Stimulated activated naive CD8-positive, alpha-beta T cell treated with anti-CD3 and anti-CD28 coated beads, Interleukin-15, Interleukin-2, amounts not matched to agents 100 U/mL and 50 U/mL, for 24 hours (primary cell): ENCODE results near the gene CDC34.

Experiments
- ATAC-seq: fragments of 150-1000 bp; cut with Tn5 transposase; one replicate; pipeline ENCODE4 v1.10.0; 2021
- DNase-seq: peaks from one replicate; pipeline ENCODE4 v3.0.0; 2021

The CDC34 gene

DNA sequence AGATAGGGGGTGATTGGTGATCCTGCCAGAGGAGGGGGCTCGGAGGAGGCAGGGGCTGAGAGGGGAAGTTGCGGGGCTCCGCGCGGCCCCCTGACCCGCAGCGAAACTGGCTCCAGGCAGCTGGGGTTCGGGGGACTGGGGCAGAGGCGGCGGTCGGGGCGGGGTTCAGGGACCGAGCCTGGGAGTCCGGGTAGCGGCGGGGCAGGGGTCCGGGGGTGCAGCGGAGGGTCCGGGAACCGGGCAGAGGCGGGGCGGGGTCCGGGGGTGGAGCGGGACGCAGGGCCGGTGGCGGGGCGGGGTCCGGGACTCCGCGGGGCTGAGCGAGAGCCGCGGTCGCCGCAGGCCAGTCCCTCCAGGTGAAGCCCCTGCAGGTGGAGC lies 34.1 kb upstream of the CDC34 start:
- DNase-seq (no peak), ATAC-seq (no peak)

DNA sequence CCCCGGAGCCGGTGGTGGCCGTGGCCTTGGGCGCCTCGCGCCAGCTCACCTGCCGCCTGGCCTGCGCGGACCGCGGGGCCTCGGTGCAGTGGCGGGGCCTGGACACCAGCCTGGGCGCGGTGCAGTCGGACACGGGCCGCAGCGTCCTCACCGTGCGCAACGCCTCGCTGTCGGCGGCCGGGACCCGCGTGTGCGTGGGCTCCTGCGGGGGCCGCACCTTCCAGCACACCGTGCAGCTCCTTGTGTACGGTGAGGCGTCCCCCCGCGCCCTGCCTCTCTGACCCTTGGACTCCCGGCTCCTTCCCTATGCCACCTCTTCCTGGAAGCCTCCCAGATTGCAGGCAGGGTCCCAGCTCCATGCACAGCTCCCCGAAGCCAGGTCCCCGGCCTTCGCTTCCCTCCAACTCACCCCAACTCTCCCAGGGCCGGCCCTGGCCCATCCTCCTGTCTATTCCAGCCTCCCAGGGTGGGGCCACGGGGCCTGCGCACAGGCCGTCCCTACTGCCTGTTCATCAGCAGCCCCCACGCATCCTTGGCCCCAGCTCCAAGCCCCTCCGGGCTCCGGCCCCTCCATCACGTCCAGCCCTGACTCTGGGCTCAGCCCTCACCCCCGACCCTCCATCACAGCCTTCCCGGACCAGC lies 33.6 kb upstream of the CDC34 start:
- no peak for DNase-seq
- ATAC-seq, result no peak

DNA sequence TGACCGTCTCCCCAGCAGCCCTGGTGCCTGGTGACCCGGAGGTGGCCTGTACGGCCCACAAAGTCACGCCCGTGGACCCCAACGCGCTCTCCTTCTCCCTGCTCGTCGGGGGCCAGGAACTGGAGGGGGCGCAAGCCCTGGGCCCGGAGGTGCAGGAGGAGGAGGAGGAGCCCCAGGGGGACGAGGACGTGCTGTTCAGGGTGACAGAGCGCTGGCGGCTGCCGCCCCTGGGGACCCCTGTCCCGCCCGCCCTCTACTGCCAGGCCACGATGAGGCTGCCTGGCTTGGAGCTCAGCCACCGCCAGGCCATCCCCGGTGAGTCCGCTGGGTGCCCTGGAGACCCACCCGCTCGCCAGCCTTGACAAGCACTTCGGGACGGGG lies 33.1 kb upstream of the CDC34 start:
- no peak for DNase-seq
- no peak for ATAC-seq

DNA sequence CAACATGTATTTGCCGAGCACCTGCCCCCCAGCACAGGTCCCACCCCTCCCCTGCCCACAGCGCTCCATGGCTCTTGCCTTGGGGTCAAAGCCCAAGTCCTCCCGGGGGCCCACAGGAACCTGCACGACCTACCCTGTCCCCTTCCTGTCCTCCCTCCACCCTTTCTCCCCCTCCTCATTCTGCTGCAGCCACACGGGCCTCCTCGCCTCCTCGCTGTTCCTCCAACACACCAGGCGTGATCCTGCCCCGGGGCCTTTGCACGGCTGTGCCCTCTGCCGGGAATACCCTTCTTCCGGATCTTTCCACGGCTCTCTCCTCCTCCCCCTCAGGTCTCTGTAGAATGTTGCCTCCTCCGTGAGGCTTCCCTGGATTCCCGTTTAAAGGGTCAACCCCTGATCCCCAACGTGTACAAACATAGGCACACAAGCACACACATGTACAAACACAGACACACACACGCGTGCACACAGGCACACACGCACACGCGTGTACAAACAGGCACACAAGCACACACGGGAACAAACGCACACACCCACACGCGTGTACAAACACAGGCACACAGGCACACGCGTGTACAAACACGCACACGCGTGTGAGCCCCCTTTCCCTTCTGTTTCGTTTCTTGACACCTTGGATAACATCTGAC lies 32.5 kb upstream of the CDC34 start:
- ATAC-seq (no peak), DNase-seq (no peak)

DNA sequence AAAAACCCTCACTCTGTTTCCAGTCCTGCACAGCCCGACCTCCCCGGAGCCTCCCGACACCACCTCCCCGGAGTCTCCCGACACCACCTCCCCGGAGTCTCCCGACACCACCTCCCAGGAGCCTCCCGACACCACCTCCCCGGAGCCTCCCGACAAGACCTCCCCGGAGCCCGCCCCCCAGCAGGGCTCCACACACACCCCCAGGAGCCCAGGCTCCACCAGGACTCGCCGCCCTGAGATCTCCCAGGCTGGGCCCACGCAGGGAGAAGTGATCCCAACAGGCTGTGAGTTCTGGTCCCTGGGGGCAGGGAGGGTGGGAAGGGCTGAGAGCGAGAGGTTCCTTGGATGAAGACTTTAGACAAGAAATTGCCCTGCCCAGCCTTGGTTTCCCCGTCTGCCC lies 29.9 kb upstream of the CDC34 start:
- DNase-seq, result no peak
- no peak for ATAC-seq

DNA sequence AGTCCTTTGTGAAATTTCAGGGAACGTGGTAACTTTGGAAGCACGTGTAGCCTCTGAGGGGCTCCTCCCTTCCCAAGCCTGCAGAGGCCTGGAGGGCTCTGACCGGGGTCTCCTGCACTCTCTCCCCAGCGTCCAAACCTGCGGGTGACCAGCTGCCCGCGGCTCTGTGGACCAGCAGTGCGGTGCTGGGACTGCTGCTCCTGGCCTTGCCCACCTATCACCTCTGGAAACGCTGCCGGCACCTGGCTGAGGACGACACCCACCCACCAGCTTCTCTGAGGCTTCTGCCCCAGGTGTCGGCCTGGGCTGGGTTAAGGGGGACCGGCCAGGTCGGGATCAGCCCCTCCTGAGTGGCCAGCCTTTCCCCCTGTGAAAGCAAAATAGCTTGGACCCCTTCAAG lies 26.9 kb upstream of the CDC34 start:
- no peak for ATAC-seq
- DNase-seq, result no peak

DNA sequence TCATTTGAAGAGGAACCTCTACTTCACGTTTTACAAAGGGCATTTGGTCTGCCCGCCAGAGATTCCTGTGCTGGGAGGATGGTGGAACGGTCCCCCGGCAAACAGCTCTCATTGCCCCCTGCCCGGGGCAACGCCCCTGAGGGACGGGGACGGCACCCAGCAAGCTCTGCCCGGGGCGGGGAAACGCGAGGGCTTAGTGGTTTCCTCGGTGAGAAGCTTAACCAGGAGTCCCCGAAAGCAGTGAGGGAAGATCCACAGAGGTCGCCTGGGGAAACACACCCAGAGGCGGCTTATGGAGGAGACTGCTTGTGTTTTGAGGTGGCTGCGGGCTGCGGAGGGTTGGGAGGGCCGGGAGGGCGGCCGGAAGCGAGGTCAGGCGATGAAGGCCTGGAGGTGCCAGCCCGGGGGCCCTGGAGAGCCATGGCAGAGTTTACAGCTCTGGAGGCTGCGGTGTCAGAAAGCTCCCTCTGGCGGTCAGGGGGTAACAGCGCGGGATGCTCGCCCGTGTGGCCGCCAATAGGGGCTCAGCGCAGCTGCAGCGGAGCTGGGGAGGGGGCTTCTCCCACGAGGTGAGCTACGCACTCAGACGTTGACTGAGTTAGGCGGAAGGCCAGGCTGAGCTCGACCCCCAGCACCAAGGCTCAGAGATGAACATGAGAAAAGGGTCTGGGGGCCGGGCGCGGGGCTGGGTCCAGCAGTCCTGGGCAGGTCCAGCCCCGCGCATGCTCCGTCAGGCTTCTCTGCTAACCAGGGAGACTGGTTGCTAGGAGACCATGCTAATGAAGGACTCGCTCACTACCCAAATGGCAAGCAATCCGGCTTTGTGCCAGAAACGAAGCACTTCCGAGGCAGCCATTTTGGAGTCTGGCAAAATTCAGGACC lies 24.9 kb upstream of the CDC34 start:
- ATAC-seq (peak; percentile 70), DNase-seq (peak; percentile 94)

DNA sequence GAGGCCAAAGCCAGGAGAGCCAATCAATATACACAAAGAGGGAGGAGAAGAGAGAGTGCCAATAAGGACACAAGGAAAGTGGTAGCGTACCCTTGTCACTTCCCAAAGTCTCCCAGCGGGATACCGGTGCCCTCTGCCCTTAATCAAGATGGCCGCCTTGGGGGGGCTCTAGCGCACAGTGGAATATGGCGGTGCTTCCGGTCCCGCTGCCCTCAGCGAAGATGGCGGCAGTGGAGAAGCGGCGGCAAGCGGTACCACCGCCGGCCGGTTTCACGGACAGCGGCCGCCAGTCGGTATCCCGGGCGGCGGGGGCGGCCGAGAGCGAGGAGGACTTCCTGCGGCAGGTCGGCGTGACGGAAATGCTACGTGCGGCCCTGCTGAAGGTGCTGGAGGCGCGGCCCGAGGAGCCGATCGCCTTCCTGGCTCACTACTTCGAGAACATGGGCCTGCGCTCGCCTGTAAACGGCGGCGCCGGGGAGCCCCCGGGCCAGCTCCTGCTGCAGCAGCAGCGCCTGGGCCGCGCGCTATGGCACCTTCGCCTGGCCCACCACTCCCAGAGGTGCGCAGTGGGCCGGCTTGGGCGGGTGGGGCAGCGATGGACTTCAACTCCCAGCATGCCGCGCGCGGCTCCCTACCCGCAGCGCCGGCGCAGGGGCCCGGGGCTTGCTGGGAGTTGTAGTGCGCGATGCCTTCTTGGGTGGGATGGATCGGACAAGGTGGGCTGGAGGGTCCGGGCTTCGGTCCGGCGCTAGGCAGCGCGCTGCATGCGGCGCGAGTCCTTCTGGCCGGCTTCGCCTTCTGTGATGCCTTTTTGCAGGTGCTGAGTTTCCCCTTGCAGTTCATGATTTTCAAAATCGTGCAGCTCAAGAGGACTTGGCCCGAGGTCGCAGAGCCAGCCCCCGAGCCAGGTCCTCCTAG lies 24.0 kb upstream of the CDC34 start, which contains the start of gene TPGS1:
TSS of gene TPGS1 (plus strand) at position 212 of the 918 bp plus-strand sequence. CDS start at position 222, 10 bp downstream.
- peak; percentile 59 for ATAC-seq
- peak; percentile 87 for DNase-seq

DNA sequence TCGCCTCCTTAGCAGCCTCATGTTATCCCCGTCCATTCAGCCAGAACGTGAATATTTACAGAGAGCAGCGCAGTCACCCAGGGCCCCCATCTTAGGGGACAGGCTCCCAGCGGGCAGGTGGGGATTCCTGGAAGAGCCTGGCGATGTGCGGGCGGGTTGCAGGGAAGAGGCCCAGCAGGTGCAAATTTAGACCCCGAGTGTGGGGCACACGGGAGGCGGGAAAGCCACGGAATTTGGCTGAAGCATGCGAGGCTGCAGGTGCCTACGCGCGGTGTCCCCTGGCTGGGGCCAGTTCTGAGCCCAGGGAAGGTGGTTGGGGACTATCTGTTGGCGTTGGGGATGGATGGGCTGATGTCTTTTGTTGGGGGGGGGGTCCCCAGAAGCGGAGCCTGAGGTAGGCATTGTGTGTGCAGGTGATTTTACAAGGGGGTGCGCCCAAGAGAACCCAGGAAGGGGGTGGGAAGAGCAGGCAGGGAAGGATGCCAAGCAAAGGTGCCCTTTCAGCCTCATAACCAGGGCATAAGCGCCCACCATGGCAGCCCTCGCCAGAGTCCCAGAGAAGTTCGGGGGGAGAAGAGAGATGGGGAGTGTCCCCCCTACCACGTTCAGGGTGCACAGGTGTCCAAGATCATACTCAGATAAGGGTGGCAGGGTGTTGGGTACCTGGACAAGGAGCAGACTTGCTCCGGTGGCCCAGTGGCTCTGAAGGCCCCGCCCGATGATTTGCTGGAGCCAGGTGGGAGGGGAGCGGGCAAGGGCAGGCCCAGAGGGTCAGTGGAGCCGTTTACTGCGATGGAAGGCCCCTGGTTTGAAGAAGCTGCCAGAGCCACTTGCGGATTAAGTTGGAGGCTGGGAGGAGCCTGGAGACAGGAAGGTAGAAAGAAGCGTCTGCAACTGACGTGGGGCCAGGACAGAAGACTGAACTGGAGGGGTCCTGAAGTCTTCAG lies 23.1 kb upstream of the CDC34 start:
- ATAC-seq (no peak), DNase-seq (no peak)

DNA sequence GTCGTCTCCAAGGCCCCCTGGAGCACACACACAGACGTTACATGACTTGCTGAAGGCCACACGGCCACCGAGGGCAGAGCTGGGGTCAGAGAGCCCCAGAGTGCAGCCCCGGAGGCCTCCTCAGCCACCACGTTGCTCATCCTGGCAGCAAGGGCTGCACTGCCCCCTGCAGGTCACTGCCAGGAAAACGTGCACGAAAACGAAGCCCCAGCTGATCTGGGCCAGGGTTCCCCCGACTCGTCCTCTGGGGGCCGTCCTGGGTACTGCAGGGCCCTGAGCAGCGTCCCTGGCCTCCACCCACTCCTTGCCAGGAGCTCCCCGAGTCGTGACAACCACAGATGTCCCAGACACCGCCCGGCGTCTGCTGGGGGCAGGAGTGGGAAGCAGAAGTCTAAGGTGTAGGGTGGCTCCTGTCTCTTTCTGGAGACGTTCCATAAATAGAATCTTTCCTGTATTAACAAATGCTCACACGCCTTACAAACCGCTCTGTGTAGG lies 20.9 kb upstream of the CDC34 start:
- ATAC-seq (peak; percentile 55), DNase-seq (peak; percentile 97)

DNA sequence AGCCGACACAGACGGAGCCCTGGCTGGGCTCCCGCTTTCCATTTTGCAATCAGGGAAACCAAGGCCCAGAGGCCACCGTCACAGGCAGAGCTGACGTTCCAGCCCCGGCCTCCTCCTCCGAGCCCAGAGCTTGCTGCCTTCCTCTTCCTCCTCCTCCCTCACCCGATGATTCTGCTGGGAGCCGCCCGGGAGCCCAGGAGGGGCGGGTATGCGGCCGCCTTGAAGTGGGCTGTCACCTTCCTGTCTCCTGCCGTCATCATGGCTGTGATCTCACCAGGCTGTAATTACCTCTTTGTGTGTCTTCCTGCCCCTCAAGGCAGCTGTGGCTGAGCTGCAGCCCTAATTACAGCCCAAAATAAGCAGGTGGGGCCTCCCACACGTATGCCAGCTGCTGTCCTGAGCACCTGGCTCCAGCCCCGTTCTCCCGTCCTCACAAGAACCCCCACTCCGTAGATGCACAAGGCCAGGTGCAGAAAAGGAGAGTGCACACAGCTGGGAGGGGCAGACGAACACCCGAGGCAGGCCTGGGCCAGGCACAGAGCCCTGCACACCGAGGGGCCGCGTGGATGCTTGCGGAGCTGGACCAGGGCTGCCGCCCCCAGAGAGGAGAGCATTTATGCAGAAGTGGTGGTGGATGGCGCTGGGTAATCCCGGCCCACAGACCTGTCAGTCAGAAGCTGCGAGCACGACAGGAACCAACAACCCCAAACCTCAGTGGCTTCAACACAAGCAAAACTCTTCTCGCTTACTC lies 20.3 kb upstream of the CDC34 start:
- DNase-seq (peak; percentile 81), ATAC-seq (peak; percentile 48)

DNA sequence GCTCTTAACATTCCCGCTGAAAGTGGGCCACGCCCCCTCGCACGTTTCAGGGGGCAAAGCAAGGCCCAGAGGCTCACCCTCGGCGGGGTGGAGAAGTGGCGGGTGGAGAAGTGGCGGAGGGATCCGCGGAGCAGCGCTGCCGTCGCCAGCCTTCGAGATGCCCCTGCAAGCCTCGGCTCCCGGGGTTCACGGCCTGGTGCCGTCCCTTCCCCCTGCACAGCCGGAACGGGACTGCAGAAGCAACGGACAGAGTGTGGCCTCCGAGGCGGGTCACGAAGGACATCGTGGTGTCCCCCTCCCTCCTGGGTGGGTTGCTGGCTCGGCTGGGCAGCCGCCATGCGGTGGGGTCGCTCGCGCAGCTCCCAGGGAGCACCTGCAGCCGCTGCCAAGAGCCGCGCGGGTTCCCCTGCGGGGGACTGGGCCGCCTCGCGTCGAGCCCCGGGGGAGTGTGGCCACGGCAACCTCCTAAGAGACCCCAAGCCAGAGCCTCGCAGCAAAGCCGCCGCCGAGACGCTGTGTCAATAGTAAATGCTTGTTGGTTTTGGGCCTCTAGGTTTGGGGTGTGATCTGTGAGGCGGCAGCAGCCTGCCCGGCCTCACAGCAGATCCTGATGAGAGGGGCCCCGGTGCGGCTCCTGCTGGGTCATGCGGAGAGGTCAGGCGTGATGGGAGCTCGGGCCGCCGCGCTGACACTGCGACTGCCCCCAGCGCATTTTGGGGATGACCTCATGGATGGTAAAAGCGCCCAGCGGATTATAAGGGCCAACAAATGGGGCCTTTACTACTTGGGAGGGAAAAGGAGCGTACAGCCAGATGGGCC lies 18.8 kb upstream of the CDC34 start:
- DNase-seq (no peak), ATAC-seq (no peak)

DNA sequence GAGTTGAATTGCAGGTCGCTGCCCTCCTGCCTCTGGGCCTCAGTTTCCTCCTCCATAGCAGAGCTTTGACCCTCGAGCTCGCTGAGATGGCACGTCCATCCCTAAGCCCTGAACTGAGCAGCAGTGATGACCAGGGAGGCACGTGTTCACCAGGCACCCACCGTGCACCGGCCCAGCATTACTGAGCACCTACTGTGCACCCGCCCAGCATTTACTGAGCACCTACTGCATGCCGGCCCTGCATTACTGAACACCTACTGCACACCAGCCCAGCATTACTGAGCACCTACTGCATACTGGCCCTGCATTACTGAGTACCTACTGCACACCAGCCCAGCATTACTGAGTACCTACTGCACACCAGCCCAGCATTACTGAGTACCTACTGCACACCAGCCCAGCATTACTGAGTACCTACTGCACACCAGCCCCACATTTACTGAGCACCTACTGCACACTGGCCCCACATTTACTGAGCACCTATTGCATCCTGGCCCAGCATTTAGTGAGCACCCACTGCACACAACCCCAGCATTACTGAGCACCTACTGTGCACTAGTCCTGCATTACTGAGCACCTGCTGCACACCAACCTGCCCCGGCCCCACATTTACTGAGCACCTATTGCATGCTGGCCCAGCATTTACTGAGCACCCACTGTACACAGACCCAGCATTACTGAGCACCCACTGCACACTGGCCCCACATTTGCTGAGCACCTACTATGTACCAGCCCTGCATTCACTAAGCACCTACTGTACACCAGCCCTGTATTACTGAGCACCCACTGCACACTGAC lies 18.0 kb upstream of the CDC34 start:
- DNase-seq (no peak), ATAC-seq (no peak)

DNA sequence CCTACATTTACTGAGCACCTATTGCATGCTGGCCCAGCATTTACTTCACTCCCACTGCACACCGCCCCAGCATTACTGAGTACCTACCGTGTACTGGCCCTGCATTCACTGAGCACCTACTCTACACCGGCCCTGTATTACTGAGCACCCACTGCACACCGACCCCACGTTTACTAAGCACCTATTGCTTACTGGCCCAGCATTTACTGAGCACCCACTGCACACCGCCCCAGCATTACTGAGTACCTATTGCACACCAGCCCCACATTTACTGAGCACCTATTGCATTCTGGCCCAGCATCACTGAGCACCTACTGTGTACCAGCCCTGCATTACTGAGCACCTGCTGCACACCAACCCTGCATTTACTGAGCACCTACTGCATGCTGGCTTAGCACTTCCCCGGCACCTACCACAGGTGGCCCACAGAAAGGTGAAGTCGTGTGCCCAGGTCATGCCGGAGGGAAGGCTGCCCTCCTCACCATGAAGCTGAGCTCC lies 17.3 kb upstream of the CDC34 start:
- DNase-seq (no peak), ATAC-seq (no peak)

DNA sequence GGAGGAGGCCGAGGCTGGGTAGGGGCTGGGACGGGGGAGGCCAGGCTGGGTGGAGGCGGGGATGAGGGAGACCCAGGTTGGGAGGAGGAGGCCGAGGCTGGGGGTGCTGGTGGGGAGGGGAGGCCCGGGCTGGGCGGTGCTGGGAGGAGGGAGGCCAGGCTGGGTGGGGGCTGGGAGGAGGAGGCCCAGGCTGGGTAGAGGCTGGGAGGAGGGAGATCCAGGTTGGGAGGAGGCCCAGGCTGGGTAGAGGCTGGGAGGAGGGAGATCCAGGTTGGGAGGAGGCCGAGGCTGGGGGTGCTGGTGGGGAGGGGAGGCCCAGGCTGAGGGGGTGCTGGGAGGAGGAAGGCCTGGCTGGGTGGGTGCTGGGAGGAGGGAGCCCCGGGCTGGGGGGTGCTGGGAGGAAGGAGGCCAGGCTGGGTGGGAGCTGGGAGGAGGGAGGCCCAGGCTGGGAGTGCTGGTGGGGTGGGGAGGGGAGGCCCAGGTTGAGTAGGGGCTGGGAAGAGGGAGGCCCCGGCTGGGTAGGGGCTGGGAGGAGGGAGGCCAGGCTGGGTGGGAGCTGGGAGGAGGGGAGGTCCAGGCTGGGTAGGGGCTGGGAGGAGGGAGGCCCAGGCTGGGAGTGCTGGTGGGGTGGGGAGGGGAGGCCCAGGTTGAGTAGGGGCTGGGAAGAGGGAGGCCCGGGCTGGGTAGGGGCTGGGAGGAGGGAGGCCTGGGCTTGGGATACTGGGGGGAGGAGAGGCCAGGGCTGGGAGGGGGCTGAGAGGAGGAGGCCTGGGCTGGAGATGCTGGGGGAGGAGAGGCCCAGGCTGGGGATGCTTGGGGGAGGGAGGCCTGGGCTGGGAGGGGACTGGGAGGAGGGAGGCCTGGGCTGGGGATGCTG lies 13.6 kb upstream of the CDC34 start:
- DNase-seq (no peak), ATAC-seq (peak; percentile 14)

DNA sequence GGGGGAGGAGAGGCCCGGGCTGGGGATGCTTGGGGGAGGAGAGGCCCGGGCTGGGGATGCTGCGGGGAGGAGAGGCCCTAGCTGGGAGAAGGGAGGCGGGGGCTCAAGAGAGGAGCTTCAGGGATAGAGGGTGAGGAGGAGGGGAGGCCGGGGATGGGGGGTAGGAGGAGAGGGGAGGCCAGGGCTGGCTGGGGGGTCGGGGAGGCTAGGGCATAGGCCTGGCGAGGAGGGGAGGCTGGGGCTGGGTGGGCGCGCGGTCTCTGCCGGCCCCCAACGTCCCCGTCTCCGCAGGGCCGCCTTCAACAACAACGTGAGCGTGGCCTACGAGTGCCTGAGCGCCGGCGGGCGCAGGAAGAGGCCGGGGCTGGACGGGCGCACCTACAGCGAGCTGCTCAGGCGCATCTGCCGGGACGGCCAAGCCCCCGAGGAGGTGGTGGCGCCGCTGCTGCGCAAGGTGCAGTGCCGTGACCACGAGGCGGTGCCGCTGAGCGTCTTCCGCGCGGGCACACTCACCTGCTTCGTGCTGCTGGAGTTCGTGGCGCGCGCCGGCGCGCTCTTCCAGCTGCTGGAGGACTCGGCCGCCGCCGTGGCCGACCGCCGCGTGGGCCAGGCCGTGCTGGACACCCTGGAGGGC lies 12.8 kb upstream of the CDC34 start:
- DNase-seq (peak; percentile 63), ATAC-seq (peak; percentile 81)
